HG02973 (cell line): ENCODE data around the gene SLC22A31.

Experiments
- ATAC-seq: cut with Tn5 transposase; IDR thresholded peaks from one replicate; pipeline ENCODE4 v1.9.1; 2021; ENCODE audit warnings: moderate library complexity; ENCODE audit not compliant: unreplicated experiment

Gene SLC22A31

GRCh38 chr16:89179656-89180315 lies 20.6 kb downstream of the SLC22A31 start:
- ATAC-seq, result no peak

DNA sequence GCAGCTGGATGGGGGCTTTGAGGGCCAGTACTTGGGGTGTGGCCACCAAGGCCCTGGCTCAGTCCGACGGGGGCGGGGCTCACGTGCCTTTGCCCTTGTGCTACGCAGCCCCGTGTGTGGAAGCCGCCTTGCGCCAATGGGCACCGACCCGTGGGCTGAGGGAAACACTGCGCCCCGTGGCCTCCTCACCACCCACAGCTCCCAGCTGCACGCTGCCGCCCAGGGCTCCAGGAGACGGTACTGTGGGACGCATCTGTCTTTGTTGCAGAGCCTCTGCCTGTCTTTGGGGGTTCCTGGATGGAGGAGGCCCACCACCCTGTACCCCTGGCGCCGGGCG lies 21.2 kb downstream of the SLC22A31 start:
- no peak for ATAC-seq

DNA sequence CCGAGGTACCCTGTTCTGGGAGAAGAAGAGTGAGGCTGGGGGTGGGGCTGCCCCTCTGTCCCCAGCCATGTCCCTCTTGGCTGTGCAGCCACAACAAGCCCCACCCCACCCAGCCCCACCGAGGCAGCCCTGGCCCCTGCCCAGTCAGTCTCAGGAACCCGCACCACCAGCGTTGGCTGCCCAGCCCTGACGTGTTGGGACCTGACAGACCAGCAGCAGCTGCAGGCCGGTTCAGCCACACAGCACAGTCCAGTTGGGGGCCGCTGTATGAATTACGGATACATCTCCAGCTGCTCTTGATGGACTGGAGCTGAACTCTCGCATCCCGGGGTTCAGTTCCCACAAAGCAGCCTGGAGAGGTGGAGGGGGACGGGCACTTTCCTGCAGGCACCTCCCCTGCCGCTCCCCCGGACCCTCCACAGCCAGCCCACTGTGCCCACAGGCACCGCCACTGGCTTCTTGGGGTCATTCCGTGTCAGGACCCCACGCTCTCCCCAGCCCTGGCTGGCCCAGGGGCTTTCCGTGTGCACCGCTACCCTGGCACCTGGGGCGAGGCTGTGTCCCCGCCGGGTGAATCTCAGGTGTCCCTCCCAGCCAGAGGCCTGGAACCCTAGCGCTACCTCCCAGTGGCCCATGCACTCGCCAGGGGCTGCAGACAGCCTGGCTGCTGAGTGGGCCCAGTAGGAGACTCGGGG lies 21.7 kb downstream of the SLC22A31 start:
- no peak for ATAC-seq

DNA sequence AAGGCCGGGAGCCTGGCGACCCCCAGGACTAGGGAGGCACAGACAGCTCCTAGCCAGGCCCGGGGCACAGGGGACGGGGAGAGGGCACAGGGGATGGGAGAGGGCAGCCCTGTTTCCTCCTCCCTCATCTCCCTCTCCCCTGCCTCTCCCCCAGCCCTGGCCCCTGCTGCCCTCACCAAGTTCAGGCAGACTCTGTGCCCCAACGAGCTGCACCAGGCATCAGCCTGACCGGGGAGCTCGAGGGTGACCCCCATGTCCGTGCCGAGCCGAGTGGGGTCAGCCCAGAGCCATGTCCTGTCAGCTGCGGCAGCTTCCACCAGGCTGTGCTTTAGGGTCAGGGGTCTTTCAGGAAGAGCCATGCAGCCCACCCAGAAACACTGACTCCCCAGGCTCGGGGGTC lies 22.8 kb downstream of the SLC22A31 start:
- no peak for ATAC-seq

- no peak for ATAC-seq
Measured at GRCh38 chr16:89176717-89177116, 23.6 kb downstream of the SLC22A31 start.

DNA sequence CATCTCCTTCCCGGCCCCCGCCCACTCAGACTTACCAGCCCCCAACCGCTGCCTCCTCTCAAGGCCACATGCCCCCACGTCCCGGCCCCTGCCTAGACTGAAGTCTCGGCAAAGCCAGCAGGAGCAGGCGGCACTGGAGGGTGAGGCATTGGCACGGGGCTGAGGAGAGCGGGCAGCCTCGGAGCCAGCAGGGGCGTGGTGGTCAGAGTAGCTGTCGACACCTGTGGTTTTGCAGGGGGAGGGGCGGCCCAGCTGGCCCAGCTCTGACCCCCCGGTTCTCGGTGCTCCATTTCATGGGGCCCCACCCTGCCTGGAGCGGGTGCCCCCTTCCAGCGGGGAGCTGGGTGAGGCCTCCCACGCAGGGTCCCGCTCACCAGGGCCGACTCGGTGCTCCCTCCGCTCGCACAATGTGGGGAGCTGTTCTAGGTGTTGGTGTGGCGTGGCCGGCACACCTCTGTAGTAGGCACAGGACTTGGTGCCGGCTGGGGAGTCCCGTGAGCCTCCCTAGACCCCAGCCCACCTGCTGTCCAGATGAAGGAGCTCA lies 24.1 kb downstream of the SLC22A31 start:
- no peak for ATAC-seq

DNA sequence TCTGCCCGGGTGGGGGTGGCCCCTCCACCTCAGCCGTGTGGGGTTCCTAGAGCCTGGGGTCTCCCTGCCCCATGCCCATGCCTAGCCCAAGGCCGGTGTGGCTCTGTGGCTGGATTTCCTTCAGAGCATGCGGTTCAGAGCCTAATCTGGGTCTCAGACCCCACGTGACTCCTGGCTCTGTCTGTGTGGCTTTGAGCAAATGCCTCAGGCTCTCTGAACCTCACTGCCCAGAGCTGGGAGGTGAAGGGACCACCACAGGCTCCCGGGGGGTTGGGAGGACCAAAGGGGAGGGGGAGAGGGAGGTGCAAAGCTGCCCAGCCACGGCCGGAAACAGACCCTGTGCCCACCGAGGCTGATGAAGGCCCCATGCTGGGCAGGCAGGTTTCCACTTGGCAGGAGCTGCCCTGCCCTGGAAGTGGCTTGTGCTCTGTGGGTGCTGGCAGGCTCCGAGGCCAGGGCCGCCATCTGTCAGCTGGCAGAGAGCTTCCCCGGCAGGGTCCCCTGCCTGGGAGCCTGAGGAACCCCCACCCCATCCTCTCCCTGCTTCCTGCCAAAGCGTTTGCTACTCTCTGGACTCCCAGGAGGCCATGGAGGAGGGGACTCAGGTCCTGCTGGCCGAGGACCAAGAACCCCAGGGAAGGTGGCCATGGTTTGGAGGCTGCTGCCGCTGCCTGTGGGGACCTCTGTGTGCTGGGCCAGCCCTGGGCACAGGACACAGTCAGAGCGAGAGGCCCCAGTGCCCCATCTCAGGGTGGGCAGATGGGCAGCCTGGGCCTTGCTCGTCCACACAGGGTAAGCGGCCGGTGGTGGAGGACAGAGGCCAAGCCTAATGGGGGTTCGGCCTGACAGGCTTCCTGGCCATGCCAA lies 24.8 kb downstream of the SLC22A31 start:
- no peak for ATAC-seq

DNA sequence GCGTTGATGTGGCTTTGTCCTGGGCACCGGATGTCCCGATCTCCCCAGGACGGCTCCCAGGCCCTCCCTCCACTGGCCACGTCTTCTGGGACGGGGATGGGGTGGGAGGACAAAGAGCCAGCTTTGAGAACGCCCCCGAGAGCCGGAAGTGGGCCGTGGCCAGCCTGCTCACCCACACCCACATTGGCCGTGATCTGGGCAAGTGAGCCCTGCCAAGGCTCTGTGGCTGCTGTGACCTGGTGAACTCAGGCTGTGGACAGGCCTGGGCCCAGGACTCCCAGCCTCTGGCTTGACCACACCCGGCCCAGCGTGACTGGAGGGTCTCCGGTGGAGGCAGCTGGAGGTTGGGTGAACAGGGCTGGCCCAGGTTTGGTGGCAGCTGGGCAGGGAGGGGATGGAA lies 25.5 kb downstream of the SLC22A31 start:
- ATAC-seq, result no peak

DNA sequence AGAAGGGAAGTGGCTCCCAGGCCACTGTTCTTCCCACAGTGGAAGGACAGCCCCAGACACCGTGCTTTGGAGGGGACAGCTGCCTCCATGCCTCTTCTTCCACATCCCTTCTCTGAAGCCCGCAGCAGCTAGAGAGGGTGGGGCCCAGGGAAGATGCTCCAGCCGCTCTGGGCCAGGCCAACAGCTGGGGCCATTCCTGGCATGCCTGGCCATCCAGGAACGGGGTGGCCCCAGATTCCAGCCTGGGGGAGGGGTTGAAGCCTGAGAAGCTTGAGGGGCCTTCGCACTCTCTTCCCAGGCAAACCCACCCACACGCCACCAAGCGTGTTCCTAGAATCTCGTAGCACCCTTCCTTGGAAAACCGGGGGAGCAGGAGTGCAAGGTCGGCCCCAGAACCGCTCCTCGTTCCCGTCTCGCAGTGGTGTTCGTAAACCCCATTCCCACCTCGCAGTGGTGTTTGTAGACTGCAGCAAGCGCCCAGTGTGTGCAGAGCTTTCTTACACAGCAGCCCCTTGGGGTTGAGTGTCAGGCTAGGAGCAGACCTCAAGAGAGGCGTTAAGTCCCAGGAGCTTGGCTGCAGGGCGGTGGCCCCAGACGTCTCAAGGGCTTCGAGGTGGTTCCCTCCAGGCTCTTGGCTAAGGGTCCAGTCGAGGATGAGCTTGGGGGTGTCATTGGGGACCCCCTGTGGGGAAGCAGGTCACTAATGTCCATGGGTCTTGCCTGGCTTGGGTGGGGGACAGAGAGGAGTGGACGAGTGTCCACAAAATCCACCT lies 26.1 kb downstream of the SLC22A31 start:
- no peak for ATAC-seq

- no peak for ATAC-seq
Measured at GRCh38 chr16:89173174-89173921, 27.0 kb downstream of the SLC22A31 start.

GRCh38 chr16:89172528-89173173 lies 27.7 kb downstream of the SLC22A31 start:
- ATAC-seq, result no peak

DNA sequence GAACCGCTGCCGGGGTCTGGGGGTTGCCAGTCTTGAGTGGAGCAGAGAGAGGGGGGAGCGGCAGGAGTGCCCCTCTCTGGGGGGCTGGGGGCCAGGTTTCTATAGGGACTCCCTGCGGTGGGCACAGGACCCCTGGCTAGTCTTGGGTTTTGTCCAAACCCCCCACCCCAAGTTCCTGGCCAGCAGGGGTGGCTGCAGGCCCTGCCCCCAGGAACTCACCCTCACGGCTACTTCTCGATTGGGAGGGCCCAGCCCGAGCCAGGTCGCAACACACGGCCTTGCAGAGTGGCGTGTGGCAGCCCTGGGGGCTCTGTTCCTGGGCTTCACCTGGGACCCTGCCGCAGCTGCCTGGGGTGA lies 28.2 kb downstream of the SLC22A31 start:
- no peak for ATAC-seq

- peak; percentile 76 for ATAC-seq
Measured at GRCh38 chr16:89171216-89172170, 28.8 kb downstream of the SLC22A31 start, which contains the start of gene CDH15. Gene CDH15, plus strand, starts transcription at chr16:89171748. Its CDS starts 84 bp downstream, at chr16:89171832.

DNA sequence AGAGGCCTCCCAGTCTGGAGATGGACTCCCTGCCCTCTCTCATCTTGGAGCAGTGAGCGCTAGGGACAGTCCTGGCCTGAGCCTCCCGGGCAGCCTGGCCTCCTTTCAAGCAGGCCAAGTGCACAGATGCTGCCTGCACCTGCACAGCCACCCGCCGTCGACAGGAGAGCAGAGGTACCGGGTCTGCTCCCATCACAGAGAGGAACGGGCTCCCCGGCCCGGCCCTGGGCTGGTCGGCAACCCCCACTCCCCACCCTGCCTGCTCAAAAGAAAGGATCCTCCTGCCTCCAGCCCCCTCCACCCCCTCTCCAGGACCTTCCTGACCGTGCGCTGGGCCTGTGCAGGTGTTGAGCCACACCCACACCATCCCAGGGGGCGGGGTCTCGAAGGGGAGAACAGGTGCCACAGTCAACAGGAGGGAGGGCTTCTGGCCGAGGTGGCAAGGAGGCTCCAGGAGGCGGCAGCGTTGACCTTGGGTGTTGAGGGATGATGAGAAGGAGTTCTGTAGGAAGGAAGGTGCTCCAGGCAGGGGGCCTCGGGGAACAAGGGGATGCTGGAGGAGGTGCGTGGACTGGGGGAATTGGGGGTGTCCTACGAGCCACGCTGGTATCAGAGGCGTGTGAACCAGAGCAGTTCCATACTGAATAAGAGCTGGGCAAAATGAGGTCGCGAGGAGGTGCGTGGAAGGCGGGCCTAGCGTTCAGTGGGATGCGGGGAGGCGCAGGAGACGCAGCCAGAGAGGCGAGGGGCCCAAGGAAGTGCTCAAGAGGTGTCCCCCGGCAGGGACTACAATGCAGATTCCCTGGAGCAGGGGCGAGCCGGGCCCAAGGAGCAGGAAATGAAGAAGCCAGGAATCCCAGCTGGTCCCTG lies 29.8 kb downstream of the SLC22A31 start:
- no peak for ATAC-seq

DNA sequence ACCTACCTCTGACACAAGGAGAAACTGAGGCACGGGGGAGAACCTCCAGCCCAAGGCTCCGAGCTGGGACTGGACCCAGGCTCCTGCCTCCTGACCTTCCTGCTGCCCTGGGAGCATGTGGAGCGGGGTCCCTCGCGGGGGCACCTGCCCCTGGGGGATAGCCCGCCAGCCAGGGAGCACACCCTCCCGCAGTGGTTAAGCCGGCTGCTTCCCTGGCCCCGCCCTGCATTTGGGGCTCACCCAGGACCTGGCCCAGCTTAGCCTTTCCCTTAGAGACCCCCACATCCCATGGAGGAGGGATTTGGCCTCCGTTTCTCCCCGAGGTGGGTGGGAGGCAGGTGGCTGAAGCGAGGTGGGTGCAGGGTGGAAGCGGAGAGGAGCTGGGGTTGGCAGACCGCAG lies 30.6 kb downstream of the SLC22A31 start:
- no peak for ATAC-seq

GRCh38 chr16:89168381-89169189 lies 31.8 kb downstream of the SLC22A31 start:
- no peak for ATAC-seq
